DLD1 (cell line): ENCODE measurements around the gene ANGPTL8.

Source experiments
- in situ Hi-C: cut with HindIII; loops from 2 replicates; pipeline ENCODE4 v1.10.0; 2017; ENCODE audit warnings: low sequenced_read_pairs

The ANGPTL8 gene

DNA sequence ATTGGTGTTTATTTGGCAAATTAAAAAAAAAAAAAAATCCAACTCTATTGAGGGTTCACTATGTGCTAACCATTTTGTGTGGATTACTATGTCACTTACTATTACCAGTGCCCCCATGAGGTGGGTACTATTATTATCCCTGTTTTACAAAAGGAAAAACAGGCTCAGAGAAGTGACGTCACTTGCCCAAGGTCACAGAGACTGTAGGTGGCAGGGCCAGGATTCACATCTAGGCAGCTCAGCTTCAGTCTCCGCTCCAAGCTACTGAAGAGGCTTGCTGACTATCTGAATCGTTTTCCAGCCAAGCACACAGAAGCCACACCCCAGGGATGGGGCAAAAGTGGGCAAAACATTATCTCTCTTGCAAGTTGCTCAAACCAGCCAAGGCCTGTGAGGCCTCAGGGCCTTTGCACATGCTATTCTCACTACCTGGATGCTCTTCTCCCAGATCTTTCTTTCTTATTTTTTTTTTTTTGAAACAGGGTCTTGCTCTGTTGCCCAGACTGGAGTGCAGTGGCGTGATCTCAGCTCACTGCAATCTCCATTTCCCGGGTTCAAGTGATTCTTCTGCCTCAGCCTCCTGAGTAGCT, 4.8 kb upstream of the ANGPTL8 start:
- in situ Hi-C loops = no loop called here

DNA sequence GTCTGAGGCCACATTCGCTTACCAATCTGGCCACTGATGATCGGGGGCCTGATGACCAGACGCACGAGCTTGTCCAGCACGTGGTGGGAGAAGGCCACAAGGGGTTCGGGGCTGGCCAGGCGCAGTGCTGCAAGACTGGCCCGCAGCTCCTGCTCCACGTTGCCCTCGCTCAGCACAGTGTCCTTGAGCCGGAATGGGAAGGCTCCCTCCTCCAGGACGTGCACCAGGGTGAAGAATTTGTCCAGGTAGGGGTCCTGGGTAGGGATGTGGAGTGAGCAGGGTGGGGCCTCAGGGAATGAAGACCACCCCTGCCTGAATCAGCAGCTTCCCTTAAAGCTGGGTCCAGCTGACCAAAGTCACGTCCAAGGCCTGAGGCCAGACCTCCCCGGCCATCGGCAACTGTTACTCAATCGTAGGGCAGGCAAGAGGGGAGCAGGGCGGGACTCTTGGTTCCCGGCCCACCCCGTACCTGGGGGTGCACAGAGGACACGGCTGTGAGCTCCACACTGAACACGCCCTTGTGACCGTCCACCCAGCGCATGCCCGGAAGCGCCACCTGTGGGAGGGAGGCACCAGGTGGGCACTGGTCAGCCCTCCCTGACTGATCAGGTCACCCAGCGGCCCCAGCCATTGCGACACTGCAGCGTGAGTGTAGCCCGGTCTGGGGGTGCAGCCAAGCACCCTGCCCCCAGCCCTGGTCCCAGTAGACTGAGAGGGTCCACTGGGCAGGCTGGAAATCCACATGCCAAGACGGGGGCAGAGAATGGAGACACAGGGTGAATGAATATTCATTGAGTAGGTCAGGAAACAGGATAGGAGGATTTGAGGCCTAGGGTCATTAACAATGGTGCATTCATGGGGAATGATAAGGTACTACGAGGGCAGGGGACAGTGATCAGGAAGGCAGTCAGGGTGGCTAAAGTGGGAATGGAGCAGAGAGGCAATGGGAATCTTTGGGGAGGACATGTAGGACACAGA, 2.8 kb upstream of the ANGPTL8 start:
- in situ Hi-C loops = no loop called here

DNA sequence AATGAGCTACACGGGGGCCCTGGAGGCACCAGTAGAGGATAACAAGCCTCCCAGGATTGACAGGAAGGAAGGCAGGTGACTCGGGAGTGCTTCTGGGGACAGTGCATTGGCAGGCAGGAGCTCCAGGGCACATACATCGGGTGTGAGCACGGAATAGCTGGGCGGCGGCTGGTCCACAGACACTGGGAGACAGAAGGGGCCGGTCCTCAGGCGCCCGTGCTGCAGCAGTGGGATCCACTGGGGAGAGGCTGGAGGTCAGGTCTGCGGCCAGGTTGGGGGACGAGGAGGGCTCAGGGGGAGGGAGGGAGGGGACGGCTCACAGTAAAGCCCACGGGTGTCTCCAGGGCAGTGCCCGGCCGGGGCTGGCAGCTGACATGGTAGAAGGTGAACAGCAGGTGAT, 2.1 kb upstream of the ANGPTL8 start:
- in situ Hi-C loops = no loop called here

DNA sequence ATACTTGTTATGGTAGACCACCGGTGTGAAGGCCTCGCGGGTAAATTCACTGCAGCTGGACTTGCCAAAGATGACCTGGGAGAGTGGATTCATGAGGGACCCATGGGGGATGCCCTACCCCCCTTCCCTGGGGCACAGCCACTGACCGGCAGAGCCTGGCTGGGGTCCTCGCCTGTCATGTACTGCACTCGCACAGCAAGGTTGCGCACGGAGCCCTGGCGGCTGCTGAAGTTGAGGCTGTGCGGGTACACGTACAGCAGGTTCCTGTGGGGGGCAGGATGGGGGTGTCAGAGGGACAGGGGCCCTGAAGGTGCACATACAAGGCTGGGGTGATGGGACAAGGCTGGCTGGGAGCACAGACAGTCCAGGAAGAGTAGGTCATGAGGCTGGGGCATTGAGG, 1.4 kb upstream of the ANGPTL8 start:
- in situ Hi-C loops = no loop called here

DNA sequence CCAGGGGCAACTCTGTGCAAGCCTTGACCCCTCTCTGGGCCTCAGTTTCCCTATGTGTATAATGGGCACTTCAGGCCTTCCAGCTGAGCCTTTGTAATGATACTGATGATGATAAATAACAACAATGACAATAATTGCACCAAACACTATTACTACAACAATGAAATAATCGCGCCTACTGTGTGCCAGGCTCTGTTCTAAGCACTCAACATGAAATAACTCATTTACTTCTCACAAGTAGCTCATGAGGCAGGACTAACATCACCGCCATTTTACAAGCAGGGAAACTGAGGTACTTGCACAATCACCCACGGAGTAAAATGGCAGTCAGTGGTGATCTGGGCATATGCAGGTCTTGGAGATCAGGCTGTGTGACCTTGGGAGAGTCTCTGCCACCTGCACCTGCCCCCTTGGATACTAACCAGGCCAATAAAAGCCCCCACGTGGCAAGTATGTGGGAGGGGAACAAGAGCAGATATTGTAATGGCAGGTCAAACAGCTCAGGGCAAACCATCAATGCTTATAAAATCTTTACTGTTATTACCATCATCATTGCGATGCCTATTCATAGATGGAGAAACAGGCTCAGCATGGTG, 540 bp upstream of the ANGPTL8 start:
- in situ Hi-C loops = no loop called here

DNA sequence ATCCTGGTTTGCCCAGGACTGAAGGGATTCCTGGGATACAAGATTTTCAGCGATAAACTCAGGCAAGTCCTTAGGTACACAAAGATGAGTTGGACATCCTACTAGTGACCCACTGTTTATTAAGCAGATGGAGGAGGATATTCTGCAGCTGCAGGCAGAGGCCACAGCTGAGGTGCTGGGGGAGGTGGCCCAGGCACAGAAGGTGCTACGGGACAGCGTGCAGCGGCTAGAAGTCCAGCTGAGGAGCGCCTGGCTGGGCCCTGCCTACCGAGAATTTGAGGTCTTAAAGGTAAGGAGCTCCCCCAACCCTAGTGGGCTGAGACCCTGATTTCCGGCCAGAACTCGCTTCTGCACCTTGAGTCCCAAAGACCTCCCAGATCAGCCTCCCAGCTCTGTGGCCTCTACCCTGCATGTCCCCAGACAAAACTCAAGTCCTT, 607 bp downstream of the ANGPTL8 start:
- in situ Hi-C loops = no loop called here

DNA sequence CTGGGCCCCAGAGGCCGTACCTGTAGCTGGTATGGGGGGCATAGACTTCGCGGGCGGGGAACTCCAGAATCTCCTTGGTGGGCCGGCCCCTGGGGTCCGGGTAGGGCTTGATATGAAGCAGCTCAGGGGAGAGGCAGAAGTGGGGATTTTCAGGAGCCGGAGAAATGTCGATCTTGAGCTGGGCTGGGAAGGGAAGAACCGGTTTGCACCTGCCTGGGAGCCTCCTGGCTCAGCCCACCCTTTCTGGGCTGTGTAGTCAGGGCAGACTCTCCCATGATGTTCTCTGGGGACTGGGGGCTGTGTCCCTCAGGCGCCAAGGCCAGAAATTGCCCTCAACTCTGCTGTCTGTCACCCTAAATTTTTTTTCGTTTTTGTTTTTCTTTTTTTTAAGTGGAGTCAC, 2.6 kb downstream of the ANGPTL8 start:
- in situ Hi-C loops = no loop called here

DNA sequence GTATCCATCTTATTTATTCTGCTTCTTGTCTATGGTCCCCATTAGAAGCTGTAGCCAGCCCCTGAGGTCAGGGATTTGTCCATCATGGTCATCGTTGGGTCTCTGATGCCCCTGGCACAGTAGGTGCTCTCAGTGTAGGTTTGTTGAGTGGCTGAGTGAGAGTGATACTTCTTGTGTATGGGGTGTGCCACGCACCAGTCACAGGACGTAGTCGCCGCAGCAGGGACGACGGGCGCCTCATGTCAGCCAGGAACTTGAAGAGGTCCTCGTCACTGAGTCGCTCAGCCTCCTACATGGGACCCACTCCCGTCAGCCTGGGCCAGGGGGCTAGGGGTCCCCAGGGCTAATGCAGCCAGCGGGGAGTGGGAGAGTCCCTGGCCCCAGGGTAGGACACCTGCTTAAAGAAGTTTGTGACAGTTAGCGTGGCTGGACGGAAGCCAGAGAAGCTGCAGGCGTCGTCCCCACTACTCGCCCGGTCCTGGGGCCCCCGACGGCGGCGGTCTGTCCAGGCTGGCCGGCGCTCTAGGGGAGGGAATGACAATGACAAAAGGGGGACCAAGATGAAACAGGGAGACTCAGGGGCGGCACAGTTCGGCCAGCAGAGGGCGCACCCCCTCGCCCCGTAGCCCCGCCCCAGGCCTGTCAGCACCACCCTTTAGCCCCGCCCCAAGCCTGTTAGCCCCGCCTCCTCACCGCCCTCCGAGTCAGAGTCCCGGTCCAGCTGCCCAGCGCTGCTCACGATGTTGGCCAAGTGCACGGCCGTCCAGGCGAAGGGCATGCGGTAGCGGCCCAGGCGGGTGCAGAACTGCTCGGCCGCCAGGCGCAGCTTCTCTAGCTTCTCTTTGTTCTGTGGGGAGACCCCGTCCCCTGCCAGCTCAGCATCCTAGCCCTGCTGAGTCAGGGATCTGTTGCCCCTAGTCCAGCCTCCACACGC, 3.7 kb downstream of the ANGPTL8 start:
- in situ Hi-C loops = no loop called here

DNA sequence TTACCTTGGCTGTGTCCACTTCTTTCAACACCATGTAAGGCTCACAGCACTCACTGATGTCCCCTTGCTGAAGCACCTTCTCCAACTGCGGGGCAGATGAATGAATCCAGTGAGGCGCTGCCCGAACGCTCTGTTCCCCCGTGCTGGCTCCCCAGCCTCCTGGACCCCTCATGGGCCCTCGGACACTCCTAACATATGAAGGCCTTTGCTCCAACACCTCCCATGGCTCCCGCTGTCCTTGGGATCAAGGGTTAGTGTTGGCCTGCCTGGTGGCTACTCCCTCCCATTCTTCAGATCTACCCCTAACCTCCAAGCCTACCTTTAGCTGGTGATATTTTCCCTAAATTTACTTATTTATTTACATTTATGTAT, 4.4 kb downstream of the ANGPTL8 start:
- in situ Hi-C loops = no loop called here

DNA sequence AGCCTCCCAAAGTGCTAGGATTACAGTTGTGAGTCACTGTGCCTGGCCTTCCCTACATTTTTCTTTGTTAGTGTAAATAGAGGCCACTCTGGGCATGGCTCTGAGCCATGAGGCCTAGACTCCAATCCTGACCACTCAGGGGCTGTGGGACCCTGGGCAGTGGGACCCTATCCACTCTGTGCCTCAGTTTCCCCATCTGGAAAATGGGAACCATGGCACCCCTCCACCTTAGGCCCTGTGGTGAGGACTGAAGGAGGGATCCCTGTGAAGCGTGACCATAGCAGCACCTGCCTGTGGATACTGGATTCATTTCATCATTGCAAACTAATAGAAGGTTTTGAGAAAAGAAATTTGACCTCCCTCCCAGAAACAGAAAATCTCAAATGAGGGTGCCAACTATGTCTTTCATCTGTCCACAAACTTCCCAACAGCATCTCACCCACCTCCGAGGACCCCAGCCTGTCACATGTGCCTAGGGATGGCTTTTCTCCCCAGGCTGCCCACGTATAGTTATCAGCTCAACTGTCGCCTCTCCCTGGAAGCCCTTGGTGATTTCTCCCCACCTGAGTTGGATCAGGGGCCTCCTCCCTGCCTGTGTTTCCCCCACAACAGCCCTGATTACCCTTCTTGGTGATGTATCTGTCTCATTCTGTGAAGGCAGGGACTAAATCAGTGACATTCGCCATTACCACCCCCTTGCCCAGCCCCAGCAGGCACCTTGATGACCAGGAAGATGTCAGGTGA, 5.6 kb downstream of the ANGPTL8 start:
- in situ Hi-C loops = no loop called here

DNA sequence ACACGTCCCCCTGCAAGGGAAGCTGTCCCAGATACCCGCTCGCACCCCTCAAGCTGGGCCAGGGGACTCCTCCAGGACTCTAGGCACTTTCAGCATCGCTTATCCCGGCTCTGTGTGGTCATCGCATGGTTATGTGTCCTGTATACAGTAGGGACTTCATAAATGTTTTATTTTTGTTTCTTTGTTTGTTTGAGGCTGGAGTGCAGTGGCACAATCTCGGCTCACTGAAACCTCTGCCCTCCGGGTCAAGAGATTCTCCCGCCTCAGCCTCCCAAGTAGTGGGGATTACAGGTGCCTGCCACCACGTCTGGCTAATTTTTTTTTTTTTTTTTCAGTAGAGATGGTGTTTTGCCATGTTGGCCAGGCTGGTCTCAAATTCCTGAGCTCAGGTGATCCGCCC, 7.5 kb downstream of the ANGPTL8 start:
- in situ Hi-C loops = no loop called here

DNA sequence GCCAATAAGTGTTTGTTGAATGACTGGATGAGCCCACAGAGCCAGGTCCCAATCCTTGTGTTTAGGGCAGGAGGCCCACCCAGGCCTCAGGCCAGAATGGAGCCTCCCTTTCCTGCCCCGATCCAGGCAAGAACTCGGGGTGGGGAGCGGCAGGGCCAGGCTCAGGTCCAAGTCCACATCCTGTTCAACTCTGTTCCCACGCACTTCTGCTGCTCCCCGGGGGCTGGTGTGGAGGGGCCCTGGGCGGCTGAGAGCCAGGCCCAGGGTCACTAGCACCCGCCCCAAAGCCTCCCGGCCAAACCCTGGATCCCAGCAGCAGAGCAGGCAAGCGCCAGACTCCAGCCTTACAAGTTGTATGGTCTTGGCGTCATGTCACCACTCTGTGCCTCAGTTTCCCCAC, 8.0 kb downstream of the ANGPTL8 start:
- in situ Hi-C loops = no loop called here

DNA sequence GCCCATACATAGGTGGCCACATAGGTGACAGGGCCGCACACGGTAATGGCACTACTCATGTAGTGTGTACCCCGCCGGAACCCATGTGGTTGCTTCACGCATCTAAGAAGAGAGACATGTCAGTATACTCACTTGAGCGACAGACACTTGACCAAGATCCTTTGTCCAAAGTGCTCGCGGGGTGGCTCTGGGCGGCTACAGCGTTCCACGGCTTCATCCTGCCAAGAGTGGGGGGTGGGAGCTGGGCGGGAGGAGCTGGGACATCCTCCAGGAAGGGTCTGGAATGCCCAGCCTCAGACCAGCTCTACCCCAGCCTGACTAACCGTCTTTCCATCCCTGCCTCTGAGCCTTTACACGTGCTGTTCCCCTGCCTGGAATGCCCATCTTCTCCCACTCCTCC, 8.5 kb downstream of the ANGPTL8 start:
- in situ Hi-C loops = no loop called here

DNA sequence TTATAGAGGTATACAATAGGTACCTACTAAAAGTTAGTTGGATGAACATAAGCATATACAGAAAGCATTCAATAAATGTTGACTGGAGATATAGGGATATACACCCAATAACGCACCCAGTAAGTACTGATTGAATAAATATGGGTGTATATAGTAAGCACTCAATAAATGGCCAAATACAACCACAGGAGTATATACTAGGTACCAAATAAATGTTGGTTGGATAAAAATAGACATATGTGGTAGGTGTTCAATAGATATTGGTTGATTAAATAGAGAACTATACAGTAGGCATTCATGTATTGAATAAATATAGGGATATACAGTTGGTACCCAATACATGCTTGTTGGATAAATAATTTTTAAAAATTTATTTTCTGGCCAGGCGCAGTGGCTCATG, 9.4 kb downstream of the ANGPTL8 start:
- in situ Hi-C loops = no loop called here

DNA sequence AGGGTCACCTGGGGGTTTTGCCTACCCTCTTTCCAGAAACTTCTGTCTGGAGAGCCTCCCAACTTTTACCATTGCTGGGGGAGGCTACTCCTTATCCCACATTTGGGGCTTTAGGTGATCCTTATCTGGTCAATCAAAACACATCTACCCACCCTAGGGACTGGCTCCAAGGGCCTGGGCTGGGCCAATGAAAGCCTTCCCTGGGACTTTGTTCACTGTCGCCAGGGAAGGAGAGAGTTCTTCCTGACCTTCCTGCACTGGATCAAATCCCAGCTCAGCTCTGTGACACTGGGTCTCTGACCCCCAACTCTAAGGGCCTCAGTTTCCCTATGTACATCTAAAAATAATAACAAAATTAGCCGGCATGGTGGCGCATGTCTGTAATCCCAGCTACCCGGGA, 11.8 kb downstream of the ANGPTL8 start:
- in situ Hi-C loops = no loop called here

DNA sequence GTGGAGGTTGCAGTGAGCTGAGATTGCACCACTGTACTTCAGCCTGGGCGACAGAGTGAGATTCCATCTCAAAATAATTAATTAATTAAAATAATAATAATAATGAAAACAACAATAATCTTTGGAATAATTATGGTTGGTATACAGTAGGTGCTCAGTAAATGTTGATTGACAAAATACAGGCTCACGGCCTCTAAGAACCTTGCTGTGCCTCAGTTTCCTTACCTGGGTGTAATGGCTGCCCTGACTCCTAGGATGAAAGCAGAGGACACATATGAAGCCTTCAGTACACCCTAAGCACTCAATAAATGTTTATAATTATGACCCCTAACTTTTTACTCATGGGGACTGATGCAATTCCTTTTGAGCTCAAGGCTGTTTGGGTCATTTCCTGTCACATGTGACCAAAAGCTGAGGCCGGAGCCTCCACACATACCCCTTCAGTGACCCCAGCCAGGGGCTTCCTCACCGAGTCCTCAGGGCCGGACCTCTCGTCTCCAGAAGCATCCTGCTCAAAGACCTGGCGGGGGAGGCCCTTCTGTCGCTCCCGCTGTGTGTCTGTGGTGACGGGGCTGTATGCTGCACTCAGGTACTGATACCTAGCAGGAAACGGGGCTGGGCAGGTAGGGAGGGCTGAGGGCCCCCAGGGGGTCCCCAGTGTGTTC, 12.4 kb downstream of the ANGPTL8 start:
- in situ Hi-C loops = no loop called here

DNA sequence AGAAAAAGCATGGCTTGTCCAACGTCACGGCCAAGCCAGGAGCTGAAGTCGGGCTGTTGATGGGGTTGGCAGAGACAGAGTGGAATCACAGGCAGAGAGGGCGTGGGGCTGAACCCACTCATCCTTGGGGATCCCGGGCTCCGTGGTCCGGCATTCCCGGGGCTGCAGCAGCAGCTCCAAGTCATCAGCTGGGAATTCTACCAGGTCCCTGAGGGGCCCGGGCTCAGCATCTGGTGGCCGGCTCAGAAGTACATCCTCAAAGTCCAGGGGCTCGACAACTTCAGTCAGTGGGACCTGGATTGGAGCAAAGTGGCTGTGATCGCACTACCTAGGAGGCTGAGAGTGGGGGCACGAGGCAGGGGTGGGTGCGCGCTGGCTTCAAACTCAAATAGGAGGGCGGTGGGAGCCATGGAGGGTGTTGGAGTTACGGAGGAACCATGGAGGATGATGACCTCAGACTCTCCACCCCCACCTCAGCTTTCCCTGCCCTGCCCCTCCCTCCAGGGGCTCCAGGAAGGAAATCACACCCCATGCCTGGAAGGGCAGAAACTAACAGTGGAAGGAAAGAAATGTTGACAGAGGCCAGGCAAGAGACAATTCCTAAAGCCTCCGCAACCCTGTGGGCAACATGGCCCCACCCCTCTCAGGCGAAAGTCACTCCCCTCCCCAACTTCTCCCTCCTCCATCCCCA, 13.4 kb downstream of the ANGPTL8 start:
- in situ Hi-C loops = no loop called here

DNA sequence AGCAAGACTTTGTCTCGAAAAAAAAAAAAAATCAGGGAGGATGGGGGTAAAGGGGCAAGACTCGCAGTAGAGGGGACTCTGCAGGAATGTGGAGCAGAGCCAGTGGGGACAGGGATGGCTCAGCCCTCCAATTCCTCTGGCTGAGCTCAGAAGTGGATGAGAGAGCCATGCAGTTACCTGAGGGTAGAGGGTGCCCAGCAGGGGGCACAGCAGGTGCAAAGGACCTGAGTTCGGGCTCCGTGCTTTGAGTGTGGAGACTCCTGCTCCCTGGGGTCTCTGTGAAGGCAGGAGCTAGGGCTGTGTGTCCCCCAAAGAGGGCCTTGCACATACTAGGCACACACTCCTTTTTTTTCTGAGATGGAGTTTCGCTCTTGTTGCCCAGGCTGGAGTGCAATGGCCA, 15.2 kb downstream of the ANGPTL8 start:
- in situ Hi-C loops = no loop called here

DNA sequence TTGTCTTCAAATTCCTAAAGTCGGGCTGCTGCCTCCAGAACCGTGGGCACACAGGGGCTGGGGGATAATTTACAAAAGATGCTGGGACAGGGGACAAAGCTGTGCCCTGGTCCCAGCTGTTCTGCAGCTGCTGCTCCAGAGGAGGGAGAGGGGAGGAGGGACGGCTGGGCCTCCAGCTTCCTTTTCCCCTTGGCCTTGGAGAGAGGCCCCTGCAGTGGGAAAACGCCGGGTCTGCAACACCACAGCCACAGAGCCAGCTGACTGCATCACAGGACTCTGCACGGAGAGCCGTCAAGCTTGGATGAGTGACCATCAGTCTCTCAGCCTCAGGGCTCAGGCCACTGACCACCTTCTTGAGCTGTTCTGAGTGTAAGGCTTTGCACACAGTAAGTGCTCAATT, 16.8 kb downstream of the ANGPTL8 start:
- in situ Hi-C loops = no loop called here
